ENCODE measurements around the gene OTOS. TPM values are rescaled to one million over a fixed set of nuclear protein-coding genes. Genes with fewer than 3 reads are reported as not detected.

Gene OTOS
- total RNA-seq = not detected

GRCh38 chr2:240140511-240140910 lies at the start of gene OTOS:
Gene OTOS, minus strand, starts transcription at chr2:240140658. Its CDS starts 332 bp downstream, at chr2:240140326.
- no peak for DNase-seq

DNA sequence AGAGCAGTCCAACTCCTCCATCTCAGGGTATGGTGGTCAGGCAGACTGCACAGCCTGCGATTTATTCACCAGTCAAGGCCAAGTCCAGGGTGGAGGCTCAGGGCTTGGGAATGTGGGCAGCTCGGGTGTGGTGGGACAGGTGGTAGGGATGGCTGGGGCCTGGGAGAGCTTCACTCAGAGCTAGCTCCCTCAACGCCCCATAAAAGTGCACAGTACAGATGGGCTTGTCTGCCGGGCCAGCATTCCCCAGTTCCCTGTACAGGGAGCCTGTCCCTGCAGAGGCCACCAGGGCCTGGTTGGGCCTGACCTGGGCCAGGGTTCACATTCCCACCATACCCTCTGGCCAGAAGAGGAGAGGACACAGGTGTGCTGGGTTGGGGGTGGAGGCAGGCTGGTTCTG lies 49.2 kb upstream of the OTOS start:
- no peak for DNase-seq

DNA sequence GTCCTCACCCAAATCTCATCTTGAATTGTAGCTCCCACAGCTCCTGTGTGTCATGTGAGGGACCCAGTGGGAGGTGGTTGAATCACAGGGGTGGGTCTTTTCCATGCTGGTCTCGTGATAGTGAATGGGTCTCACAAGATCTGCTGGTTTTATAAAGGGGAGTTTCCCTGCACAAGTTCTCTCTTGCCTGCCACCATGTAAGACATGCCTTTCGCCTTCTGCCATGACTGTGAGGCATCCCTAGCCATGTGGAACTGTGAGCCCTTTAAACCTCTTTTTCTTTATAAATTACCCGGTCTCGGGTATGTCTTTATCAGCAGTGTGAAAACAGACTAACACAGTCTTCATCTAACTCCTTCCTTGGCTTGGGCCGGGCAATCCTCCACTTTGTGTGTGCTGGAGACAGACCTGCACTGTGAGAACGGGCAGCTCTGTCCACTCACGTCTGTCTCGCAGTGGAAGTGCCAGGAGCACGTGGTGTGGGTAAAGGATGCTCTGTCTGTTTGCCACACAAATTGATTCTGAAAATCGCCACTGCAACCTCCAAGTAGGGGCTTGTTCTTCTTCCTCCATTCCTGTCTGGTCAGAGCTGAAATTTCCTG lies 47.6 kb upstream of the OTOS start:
- no peak for DNase-seq

DNA sequence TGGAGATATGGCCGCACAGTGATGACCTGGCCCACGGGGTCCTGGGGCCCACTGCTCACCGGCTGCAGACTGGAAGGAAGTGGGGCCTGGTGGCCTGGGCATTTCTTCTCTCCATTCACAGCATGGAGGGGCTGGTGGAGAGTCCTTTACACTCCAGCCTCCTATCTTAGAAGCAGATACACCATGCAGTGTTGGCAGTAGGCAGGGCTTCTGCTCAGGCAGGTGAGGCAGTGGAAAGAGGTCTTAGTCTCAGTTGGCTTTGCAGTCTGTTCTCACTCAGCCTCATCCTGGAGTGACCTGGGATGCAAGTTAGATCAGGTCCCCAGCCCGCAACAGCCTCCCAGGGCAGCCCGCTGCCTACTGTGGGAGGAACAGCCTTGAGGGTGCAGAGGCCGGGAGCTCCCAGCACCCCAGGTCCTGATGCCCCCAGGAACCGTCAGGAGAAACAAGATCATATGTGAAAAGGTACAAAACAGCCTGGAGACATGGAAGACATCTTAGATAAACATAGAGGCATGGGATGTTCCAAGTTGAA lies 45.8 kb upstream of the OTOS start:
- no peak for DNase-seq

DNA sequence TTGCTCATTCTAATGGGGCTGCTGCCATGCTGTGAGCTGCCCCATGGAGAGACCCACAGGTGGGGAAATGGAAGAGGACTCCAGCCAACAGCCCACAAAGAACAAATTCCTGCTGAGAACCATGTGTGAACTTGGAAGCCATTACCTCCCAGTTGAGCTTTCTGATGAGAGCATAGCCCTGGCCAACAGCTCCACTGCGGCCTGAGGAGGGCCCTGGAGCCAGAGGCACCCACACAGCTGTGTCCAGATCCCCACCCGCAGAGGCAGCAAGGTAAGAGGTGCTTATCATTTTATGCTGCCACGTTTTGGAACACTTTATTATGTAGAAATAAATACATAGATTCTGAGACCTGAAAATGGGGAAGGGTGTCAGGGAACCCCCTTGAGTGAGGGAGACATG lies 44.2 kb upstream of the OTOS start:
- DNase-seq = no peak

DNA sequence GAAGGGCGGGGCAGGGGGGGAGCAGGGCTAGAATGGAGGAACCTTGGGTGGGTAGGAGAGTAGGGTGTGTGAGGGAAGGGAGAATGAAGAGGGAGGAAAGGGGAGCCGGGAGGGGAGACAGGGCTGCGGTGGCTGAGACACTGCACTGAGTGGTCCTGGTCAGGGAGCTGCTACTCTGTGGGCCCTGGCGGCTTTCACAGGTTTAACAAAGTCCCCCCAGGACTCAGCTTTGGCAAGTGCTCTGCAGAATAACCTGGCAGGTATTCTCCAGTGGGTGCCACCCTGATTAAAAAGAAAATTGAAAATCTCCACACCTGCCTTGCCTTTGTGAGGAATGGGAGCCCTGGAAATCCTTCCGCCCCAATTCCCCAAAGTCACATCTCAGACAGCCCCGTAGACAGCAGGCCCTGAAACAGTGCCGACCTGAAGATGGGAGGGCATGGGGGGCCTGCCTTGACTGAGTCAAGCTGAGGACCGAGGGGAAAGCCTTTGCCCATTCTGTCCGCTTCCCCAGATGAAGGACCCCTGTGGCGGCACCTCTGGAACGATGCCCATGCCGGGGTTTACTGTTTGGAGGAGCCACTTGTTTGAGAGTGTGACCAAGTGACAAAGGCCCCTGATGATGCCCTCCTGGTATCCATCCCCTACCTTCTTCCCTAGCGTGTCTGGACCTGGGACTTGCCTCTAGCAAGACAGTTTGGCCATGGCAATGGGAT lies 43.6 kb upstream of the OTOS start:
- no peak for DNase-seq

- DNase-seq = no peak
Observed at GRCh38 chr2:240183006-240183874, 42.8 kb upstream of the OTOS start.

DNA sequence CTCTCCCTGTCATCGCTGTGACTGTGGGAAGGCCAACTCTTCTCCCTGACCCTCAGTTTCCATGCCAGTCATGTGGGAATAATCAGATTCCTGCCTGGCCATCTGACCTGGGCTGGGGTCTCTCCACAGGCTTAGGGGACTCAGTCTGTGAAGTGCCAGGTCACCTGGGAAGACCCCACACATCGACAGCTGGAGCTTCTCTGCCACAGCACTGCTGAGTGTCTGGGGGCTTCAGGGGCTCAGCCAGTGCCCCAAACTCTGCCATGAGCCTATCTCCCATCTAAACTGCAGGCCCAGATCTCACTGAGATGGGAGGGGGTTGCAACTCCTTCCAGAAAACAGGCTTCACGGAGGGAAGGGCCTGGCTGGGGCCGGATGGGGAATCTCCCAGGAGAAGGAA lies 42.0 kb upstream of the OTOS start:
- DNase-seq = no peak

DNA sequence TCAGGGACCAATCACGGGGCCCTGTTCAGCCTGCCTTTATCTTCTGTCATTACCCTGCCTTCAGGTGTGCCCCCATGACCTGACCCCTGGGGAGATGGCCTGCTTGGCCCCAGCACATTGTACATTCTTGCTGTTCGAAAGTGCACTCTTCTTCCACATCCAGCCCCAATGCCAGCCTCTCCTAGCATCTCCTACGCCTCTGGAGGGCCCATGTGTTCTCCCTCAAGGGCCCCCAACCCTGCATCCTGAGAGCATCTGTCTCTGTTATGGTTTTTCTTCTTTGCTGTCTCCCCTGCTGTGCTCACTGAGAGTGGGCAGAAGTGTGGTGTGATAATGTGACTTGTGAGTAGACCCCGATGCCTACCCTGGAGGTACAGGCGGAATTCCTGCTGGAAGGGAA lies 41.5 kb upstream of the OTOS start:
- no peak for DNase-seq

DNA sequence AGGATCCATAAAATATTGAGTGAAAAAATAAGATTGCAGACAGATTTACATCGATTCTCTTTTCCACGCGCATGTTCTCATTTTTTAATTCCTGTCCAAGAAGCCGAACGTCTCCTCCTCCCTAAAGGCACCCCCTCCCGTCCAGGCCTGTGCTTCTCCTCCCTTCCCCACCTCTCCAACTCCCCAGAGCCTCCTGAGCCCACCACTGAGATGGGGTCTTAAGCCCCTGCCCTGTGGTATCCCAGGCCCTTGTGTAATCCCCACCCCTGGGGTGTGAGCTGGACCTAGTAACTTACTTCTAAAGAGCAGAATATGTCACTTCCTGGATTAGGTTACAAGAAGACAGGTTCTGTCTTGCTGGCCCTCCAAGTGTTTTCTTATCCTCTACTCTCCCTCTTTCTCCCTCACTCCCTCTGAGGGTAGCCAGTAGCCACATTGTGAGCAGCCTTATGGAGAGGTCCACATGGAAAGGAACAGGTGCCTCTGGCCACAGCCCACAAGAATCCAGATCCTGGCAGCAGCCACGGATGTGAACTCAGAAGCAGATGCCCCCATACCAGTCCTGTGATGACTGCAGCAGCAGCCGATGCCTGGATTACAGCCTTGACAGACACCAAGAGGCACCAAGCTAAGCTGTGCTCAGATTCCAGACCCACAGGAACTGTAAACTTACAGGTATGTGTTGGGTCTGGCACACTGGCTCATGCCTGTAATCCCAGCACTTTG lies 39.6 kb upstream of the OTOS start:
- DNase-seq = no peak

- no peak for DNase-seq
Observed at GRCh38 chr2:240179186-240179815, 38.8 kb upstream of the OTOS start.

DNA sequence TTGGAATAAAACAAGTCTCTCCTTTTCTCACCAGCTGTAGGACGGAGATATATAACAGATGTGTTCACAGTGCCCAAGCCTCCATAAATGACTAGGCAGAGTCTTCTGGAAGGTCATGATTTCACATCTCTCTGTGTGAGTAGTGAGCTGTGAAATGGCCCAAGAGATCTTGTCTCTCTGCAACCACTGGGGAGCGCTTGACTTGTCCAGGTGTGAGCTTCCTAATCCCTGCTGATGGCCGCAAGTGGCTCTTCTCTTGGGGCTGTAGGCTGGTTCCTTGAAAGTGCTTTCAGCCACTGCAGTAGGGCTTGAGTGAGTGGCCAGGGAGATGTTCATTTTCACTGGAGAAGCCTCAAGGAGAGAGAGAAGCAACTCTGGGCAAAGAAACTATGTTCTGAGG lies 38.1 kb upstream of the OTOS start:
- DNase-seq = no peak

GRCh38 chr2:240174496-240174895 lies 34.0 kb upstream of the OTOS start:
- DNase-seq = no peak

GRCh38 chr2:240172071-240172895 lies 31.8 kb upstream of the OTOS start:
- no peak for DNase-seq

- DNase-seq = no peak
Observed at GRCh38 chr2:240170883-240171282, 30.4 kb upstream of the OTOS start.

DNA sequence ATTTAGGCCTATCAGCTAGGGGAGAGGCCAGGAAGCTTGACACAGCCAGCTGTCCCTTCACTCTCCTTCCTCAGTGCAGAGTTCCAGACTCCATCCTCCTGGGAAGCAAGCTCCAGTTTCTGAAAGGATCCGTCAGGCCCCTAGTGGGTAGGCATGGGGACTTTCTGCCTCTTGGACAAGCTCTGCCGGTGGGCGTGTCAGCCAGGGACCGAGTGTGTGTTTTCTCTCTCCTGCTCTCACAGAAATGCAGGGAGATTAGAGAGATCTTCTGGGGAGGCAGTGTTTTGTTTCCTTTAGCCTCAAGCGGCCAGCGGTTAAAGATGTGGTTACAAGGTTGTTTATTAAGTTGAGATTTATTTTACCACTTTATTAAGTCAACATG lies 29.9 kb upstream of the OTOS start:
- DNase-seq = no peak

DNA sequence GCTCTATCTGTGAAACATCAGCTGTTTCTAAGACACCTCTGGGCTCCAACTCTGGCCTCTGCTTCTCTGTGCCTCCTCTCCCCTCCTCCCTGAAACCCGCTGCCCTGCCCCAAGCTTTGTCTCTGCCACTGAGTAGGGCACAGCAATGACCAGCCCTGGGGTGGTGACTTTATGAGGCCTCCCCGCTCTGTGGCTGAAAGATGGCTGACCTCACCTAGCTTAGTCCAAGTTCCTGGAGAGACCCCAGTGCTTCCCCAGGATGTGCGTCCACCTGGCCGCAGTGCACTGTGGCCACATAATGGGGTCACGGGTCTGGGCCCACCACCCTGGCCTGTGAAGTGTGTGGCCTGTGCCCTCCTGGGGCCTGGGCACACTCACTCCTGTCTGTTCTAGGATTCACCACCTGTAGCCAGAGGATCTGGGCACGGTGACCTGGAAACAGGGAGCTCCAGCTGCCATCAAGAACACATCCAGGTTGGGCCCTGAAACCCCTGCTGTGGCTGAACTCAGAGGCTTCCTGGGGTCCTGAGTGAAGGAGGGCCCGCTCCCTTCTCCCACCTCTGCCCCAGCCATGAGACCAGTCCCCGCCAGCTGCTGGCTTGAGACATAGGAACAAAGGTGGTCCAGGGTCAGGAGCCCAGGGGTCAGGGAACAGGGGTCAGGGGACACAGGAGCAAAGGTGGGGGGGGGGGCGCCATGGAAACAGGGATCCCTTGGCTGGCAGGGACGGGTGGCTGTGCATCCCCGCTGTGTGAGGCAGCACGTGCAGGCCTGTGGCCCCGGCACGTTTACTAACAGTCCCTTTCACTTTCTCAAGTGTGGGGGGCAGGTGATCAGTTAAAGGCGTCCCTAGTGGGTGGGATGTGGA lies 29.3 kb upstream of the OTOS start:
- no peak for DNase-seq

DNA sequence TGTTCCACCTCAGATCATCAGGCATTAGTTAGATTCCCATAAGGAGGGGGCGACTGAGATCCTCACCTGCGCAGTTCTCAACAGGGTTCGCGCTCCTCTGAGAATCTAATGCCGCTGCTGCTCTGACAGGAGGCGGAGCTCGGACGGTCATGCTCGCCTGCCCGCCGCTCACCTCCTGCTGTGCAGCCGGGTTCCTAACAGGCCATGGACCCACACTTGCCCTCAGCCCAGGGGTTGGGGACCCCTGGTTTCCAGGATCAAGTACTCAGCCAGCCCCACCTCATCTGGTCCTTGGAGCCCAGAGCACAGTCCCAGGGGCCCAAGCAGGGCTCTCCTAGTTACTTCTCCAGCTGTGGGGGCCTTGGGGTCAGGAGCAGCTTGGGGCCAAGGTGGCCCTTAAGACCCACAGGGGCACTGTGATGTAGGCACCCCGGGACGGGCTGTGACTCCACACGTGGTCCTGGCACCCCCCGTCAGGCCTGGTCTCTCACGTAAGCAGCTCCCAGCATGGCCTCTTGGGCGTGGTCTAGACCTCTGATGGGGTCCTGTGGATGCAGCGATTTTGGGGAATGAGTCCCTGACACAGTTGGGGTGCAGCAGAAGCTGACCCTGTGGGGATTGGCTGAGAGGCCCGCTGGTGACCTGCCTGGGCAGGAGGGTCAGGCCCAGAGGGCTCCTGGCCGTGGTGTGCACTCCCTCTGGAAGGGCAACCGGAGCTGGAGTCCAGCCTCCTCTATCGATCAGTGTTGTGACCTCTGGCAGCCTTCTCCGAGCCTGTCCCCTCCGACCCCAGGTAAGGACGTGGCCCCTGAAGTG lies 28.3 kb upstream of the OTOS start:
- no peak for DNase-seq

DNA sequence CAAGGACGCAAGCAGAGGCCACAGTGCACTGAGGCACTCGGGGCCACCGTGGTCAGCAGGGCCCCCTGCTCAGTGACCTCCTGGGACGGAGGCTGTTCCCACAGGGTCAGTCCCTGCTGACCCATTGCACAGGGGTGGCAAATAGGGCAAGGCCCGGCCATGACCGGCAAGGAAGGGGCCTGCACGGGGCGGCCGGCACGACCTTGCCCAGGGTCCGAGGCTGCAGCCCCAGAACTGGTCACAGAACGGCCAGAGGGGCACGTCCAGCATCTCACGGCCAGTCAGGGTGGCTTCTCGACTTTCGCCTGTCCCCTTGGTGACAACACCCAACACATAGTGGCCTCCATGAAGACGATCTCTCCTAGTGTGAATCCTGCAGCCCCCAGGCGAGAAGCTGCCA lies 27.6 kb upstream of the OTOS start:
- no peak for DNase-seq

All from skin of body (tissue), 2 donors.